Measurements from ENCODE around the gene TGM3.
A peak's percentile ranks its signal among the peaks of the same experiment; 100 is the strongest.

TGM3 gene

DNA sequence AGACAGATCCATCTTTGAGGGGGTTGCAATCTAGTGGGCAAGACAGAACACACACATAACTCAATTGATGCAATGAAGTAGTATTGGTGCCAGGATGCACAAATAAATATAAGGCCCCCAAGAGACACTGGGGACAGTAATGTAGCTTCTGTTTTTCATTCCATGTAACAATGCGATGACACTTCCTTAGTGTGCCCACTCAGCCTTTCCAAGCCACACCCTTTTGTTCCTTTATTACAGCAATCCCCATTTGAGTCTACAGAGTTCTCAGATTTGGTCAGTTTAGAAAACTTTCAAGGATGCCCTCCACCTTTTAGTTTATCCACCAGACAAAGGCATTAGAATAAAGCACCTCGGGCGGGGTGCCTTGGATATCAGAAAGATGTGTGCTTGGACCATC is 15.5 kb downstream of the TGM3 start:
- DNase-seq = no peak

DNA sequence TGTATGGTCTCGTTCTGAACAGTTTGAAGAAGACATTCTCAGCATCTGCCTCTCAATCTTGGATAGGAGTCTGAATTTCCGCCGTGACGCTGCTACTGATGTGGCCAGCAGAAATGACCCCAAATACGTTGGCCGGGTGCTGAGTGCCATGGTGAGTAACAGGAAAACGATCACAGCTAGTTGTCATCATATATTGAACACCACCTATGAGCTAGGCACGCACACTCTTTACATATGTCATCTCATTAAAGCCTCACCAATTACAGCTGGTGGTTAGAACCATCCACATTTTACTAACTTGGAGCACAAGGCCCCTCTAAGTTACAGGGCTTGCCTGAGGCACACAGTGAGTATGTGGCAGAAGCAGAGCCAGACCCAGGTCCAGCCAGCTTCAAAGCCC is 17.1 kb downstream of the TGM3 start:
- no peak for DNase-seq

DNA sequence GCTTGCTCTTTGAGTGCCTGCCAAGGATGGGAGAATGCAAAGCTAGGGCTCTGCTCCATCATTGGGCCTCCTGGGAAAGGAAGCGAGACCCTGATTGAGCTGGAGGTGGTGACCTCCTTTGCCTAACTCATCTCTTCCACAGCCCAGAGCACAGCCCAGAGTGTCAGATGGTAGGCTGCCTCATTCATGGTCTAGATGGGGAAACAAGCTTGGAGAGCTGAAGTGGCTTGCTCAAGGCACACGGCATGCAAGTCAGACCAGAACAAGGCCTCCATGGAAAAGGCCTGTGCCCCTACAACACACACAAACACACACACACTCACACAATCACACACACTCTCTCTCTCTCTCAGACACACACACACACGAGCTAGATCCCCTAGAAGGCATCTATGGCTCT is 17.5 kb downstream of the TGM3 start:
- no peak for DNase-seq

DNA sequence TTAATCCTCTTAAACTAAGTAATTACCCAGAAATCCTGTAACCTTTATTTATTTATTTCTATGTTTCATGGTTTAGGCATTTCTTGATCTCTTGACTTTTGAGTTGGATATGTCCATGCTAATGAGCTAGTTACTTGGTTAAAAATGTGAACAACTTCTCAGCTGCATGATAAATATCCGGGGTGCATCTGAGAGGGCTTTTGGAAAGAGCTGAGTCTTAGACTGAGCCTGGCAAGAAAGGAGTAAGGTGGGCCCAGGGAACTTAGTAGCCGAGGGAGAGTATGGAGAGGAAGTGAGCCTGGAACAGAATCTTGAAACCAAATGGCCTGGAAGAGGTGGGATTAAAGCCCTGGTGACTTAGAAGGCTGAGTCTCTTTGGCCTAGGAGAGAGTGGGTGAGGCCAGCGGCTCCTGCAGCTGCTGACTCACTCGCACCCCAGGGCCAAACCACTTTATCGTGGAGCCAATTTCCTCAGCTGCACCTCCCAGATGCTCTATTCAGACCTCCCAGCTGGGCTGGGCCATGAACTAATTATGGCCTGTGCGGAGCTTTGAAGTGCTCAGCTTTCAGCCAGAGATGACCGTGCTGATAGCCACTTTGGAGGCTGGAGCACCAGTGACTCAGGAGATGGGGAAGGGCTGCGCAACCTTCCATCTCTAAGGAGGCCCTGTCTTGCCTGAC is 19.1 kb downstream of the TGM3 start:
- peak; percentile 20 for DNase-seq

DNA sequence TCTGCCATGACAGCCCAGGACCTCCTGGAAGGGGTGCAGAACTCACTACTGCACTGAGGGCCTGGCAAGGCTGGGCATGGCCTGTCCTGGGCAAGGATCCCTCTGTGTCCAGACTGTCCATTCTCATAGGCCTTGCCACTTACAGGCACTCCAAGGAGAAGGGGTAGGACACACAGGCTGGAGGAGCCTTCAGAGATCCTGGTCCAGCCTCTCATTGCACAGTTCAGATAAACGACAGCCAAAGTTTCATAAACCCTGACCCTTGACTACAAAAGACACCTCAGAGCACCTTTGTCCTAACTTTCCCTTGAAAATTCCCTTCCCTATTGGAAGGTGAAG is 19.6 kb downstream of the TGM3 start:
- DNase-seq = no peak

DNA sequence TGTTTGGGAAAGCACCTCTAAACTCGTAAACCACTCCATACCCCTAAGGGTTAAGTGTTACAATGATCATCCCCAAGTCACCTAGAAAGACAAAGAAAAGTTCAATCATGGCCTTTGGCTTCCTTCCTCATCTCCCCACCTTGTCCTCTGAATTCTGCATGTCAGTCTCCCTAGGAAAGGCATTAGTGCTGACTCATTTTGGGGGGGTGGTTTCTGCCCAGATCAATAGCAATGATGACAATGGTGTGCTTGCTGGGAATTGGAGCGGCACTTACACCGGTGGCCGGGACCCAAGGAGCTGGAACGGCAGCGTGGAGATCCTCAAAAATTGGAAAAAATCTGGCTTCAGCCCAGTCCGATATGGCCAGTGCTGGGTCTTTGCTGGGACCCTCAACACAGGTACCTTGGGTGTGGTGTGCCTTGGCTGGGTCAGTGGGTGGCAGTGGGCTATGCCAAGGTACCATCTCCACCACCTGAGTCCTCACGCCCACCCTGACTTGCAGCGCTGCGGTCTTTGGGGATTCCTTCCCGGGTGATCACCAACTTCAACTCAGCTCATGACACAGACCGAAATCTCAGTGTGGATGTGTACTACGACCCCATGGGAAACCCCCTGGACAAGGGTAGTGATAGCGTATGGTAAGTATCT is 21.2 kb downstream of the TGM3 start:
- no peak for DNase-seq

DNA sequence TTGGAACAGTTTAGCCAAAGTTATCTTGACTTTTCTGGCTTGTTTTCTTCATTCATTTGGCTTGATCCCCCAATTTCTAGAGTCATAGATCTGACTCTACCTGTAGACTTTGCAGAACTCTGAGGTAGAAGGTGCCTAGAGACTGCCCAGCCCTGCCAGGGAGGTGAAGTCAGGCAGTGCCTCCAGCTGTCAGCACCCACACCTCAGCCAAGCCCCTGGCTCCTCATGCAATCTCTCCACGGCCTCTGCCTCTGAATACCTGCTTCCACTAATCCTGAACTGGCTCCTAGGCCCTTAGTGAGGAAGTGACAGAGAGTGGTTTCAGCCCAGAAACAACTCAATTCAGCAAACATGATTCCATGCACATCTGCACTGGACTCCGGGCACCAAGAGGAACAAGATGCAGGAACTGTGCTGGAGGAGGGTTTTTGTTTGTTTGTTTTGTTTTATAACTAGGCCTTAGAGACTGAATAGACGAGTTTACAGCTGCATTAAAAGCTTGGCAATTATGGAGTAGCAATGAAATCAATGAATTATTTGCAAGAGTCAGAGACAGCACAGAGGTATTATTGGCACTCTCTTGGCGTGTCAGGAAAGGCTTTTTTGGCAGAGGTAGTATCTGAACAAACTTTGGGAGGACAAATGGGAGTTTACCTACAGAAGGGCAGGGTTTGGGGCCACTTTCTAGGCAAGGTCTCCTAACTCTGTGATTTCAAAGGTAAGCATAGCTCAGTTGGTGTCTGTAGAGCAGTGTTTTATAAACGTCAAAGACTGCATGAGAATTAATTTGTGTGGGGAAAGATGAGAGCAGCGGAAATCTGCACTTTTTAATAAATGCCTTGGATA is 25.2 kb downstream of the TGM3 start:
- DNase-seq = no peak

DNA sequence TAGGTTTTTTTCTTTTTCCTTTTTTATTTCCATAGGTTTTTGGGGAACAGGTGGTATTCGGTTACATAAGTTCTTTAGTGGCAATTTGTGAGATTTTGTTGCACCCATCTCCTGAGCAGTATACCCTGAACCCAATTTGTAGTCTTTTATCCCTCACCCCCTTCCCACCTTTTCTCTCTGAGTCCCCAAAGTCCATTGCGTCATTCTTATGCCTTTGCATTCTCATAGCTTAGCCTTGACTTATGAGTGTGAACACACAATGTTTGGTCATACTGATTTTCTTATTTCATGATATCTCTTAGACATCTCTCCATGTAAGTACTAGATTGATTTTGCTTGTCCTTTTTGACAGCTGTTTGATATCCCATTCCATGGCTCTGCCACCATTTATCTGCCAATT is 27.2 kb downstream of the TGM3 start:
- DNase-seq = no peak

DNA sequence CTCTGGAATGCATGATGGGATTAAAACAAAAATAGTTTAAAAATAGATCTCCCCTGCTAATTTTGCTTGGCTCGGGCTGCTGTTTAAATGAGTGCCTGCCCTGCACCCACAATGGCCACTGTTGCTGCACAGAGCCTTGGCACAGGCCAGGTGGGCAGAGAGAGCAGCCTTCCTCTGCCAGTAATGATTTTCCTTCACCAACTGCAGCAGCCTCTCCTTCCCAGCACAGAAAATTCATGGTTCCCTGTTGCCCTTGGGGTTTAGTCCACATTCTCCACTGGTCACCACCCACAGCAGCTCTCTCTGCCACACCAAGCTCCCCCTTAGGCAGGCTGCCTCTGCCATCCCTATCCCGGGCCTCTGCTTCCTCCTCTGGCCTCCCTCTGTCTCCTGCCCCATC is 30.2 kb downstream of the TGM3 start:
- no peak for DNase-seq

DNA sequence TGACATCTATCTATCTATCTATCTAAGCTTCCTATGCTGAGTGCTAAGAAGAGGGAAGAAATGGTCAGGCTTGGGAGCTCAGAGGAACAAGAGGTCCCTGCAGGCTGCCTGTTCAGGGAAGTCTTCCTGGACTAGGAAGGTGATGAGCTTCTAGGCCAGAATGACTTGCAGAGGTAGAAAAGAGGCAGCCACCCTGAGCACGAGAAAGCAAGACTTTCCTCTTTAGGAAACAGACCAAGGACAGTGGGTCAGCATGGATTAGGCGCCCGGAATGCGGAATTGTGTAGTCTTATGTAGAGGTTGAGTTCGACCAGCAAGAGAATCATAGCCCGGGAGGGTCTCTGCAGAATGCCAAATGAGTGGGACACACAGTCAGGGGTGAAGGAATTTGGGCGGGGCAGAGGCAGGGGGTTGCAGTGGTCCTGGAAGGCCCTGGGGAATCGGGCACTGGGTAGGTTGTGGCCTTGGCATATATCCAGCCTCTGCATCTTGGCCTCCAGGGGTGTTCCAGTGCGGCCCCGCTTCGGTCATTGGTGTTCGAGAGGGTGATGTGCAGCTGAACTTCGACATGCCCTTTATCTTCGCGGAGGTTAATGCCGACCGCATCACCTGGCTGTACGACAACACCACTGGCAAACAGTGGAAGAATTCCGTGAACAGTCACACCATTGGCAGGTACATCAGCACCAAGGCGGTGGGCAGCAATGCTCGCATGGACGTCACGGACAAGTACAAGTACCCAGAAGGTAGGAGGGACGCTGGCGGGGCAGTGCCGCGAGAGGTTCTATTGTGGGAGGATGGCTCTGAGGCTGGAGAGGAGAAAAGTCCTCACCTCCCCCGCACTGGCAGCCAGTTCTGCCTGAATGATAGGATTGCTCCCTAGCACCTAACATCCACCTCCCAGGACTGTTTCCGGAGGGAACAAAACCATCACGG is 32.1 kb downstream of the TGM3 start:
- DNase-seq = no peak

DNA sequence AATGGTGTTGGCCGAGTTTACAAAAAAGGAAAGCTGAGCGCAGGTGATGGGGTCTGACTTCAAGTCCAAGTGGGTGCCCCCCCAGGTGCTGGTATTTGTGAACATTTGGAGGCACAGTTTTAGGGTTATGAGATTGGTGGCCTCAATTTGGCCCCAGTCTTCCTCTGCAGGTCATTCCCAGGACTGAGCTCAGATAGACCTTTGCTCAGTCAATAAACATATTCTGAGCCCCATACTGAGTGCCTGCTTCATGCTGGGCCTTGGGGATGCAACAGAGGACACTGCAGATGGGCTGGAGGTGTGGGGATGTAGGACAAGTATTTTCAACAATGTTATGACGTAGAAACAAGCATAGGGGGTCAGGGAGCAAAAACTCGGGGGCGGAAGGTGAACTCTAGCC is 33.5 kb downstream of the TGM3 start:
- no peak for DNase-seq

DNA sequence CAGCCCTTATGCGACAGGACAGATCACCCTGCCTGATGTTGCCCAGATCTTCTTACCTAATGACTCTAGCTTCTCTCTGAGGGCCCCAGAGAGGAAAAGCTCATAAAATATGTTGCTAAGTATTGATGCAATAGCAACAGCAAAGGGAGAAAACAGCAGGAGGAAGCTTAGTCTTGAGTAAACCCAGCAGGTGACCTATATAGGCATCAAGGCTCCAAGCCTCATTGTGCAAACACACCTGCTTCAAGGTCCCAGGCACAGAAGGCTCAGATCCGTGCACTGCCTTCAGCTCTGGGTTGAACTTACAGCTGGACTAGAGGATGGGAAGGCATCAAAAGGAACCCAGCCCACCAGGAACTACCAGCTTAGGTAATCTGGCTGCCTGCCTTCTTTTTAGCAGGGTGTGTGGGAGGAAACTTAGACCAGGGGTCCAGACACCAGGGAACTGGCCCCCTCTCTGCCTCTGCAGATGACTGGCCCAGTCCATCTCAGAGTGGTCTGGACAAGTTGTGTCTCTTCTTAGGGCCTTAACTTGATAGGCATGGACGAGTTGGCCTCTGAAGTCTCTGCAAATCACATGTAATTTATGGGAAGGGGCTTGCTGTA is 34.4 kb downstream of the TGM3 start:
- no peak for DNase-seq

DNA sequence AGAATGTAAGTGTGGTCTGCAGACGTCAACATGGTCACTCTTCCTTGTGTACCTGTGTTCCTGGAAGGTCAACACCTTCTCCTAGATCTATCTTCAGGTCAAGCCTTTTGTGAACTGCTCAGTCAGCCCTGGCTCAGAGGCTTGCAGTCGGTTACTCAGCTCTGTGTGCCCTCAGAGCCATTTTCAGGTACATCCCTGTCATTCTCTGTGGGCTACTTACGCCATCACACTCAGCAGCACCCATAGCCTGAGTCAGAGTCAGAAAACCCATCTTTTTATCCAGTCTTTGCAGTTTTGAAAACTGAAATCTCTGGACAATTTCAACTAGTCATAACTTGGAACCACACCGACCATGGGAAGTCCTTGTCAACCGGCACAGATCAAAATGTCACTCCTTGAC is 35.3 kb downstream of the TGM3 start:
- DNase-seq = no peak

DNA sequence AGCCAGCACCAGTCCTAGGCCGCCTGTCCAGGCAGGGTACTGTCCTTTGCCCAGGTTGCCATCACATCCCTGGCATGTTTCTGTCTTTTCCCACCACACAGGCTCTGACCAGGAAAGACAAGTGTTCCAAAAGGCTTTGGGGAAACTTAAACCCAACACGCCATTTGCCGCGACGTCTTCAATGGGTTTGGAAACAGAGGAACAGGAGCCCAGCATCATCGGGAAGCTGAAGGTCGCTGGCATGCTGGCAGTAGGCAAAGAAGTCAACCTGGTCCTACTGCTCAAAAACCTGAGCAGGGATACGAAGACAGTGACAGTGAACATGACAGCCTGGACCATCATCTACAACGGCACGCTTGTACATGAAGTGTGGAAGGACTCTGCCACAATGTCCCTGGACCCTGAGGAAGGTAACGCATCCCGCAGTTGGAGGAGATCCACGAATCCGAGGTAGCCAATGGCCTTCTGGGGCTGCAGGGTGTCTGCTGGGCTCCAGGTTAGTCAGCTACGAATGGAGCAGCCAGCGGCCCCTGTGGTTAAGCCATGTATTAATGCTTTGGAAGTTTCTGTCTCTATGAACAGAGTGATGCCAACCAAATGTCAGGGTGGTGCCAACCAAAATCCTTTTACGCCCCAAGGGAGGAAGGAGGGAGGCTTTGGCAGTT is 36.2 kb downstream of the TGM3 start:
- DNase-seq = no peak

DNA sequence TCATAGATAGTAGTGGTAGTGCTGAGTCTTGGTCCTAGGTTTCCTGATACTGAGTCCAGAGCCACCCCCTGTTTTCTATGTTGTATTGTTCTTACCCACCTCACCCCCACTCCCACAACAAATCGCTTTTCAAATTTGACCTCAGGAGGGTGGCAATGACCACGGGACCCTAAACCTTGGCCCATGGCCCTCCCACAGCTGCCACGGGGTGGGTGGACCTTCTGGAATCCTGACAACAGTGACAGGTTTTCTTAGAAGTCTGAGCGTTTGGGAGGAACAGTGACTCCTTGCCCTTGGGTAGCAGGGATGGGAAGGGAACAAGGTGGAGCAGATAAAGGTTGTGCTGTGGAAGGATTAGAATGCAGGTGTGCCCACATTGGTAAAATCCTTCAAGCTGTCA is 36.9 kb downstream of the TGM3 start:
- DNase-seq = no peak

DNA sequence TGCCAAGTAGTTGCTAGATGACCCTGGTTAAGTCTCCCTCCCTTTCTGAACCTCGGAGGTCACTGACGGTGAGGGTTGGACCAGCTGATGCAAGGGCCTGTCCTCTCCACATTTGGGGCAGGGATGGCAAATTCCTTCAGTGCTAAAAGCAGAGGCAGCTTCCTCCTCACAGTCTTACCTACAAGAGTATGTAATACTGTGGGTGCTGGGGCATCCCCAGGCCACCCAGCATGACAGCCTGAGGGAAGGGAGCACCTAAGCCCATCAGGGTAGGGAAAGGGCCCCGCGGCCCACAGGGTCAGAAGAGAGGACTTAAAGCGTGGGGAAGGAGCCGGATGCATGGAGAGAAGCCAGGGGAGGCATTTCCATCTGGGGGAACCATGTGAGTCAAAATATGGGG is 38.0 kb downstream of the TGM3 start:
- no peak for DNase-seq

DNA sequence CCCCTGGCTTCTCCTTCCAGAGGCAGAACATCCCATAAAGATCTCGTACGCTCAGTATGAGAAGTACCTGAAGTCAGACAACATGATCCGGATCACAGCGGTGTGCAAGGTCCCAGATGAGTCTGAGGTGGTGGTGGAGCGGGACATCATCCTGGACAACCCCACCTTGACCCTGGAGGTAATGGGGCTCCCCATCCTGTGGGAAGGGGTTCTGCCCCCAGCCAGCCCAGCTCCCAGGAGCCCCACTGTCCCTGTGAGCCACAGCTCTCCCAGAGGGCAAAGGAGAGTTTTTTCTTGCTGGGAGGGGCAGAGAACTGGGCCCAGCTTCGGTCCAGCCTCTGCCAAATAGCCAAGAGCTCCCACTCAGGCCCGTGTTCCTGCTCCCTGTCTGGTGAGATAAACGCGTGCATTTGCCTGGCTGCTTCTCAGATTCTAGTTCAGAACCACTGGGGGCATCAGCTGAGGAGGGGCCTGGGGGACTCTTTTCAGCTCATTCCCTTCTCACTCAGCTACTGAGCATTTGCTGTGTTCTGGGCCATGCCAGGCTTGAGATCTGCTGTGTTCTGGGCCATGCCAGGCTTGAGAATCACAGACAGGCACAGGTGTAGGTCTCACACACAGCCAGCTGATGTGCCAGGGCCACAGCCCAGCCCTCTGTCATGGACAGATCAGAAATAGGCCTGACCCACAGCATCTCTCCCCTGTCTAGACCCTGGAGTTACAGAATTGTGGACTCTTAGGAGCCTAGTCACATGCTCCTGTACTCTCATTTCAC is 39.5 kb downstream of the TGM3 start:
- no peak for DNase-seq

DNA sequence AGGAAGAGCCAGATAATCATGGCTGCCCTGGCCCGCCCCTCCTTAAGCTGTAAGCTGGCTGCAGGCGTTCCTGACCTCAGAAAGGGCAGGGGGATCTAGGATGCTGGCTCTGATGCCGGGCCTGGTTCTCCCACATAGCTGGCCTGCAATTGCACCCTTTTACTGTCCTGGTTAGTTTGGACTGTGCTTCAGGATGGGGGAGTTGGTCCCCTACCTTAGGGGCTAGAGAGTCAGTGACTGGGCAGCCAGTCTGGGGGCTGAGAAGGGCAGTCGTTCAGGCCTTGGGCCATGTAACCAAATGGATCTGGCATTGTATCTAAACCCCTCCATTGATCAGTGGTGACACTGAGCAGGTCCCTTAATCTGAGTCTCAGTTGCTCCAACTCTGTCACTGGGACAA is 40.7 kb downstream of the TGM3 start:
- no peak for DNase-seq

DNA sequence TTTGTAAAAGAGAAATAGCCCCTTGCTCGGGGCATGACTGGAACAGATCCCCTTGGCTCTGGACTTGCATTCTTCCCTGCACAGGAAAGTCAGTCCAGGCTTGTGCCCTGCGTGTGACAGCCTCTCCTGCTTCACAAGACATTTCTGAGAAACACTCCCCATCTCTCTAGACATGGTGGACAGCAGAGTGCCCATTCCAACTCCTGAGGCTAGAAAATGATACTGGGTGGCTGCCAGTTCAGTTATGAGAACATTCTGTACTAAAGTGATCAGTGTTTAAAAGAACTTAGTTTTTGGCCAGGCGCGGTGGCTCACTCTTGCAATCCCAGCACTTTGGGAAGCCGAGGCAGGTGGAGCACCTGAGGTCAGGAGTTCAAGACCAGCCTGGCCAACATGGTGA is 41.3 kb downstream of the TGM3 start:
- no peak for DNase-seq

DNA sequence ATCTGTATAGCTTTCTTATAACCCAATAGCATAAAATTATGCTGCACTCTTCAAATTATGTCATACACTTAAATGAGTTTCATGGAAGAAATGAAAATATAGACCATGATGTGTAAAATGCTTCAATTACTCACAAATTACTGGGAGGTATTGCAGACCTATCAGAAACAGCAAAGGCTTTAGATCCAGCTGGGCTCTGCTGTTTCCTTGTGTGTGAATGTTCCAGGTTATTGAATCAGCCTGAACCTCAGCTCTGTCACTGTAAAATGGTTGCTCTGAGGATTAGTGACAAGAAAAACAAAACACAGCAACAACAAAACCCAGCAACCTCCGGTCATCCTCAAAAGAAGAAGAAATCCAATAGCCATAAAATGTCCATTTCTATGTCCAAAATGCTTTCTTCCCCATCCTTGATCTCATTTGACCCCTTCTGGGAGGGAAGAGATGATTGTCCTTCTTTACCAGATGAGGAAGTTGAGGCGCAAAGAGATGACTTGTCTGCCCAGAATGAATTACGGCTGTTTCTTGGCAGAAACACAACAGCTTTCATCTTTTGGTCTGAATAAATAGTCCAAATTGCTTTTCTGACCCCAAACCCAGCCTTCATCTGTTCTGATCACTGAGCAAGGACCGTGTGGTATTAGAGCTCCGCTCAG is 42.7 kb downstream of the TGM3 start:
- no peak for DNase-seq

DNA sequence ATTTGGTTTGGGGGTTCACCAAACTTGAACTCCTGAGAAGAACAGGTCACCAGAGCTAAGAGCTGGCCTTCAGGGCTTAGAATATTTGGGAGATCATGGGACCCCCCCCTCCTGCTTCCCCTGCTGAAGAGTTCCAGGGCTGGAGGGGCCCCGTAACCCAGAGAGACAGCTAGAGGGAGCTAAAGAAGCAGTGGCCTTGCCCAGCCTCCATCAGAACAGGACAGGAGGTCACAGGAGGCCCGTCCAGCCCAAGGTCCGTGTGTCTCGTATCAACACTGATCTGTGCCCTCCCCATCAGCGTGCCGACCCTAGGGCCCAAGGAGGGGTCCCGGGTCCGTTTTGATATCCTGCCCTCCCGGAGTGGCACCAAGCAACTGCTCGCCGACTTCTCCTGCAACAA is 44.3 kb downstream of the TGM3 start:
- DNase-seq = no peak
